H9 (cell line): ENCODE results near the gene ATP7B. TPM values are rescaled to one million over a fixed set of nuclear protein-coding genes. Genes with fewer than 3 reads are reported as not detected.

ENCODE experiments used
- DNase-seq: peaks from one replicate; pipeline ENCODE4 v3.0.0-alpha.2; 2017
- H2AFZ ChIP-seq: one replicate; pipeline ENCODE4 v1.6.1; 2013; ENCODE audit warnings: mild to moderate bottlenecking, low read length, control low read depth, moderate library complexity
- H2AK5ac ChIP-seq: 2 replicates; pipeline ENCODE4 v1.6.1; 2013; ENCODE audit warnings: low read length, control low read depth, mixed read lengths; ENCODE audit not compliant: insufficient read length
- H2BK120ac ChIP-seq: one replicate; pipeline ENCODE4 v1.6.1; 2013; ENCODE audit warnings: low read depth, mild to moderate bottlenecking, low read length, control low read depth, inconsistent platforms; ENCODE audit not compliant: poor library complexity, severe bottlenecking
- H2BK12ac ChIP-seq: 2 replicates; pipeline ENCODE4 v1.6.1; 2013; ENCODE audit warnings: low read length, control low read depth, mixed read lengths, low read depth; ENCODE audit not compliant: insufficient read length
- H2BK15ac ChIP-seq: 2 replicates; pipeline ENCODE4 v1.6.1; 2013; ENCODE audit warnings: low read depth, low read length, control low read depth
- H2BK20ac ChIP-seq: one replicate; pipeline ENCODE4 v1.6.1; 2013; ENCODE audit warnings: low read depth, mild to moderate bottlenecking, low read length, control low read depth, inconsistent platforms; ENCODE audit not compliant: poor library complexity, severe bottlenecking
- H2BK5ac ChIP-seq: 2 replicates; pipeline ENCODE4 v1.6.1; 2013; ENCODE audit warnings: low read length, control low read depth, mixed read lengths; ENCODE audit not compliant: insufficient read length
- H3K14ac ChIP-seq: 2 replicates; pipeline ENCODE4 v1.6.1; 2013; ENCODE audit warnings: low read length, control low read depth; ENCODE audit not compliant: insufficient read depth
- H3K18ac ChIP-seq: 2 replicates; pipeline ENCODE4 v1.6.1; 2013; ENCODE audit warnings: low read depth, mild to moderate bottlenecking, mixed read lengths, low read length, control low read depth; ENCODE audit not compliant: insufficient read length
- H3K23ac ChIP-seq: 2 replicates; pipeline ENCODE4 v1.6.1; 2013; ENCODE audit warnings: low read length, control low read depth, mixed read lengths, low read depth; ENCODE audit not compliant: insufficient read length
- H3K23me2 ChIP-seq: 2 replicates; pipeline ENCODE4 v1.6.1; 2013; ENCODE audit warnings: low read depth, mild to moderate bottlenecking, mixed read lengths, low read length, control low read depth; ENCODE audit not compliant: insufficient read length, poor library complexity, severe bottlenecking
- H3K27ac ChIP-seq: 2 replicates; pipeline ENCODE4 v1.5.1; 2013; ENCODE audit warnings: low read length, control low read depth, mixed read lengths, low read depth; ENCODE audit not compliant: insufficient read length
- H3K27me3 ChIP-seq: 2 replicates; pipeline ENCODE4 v1.6.1; 2013; ENCODE audit warnings: low read length, control low read depth, inconsistent platforms; ENCODE audit not compliant: insufficient read depth
- H3K4ac ChIP-seq: 2 replicates; pipeline ENCODE4 v1.6.1; 2013; ENCODE audit warnings: low read depth, mild to moderate bottlenecking, control low read depth, inconsistent platforms, low read length, moderate library complexity
- H3K4me1 ChIP-seq: 2 replicates; pipeline ENCODE4 v1.6.1; 2013; ENCODE audit warnings: low read length, control low read depth, inconsistent platforms; ENCODE audit not compliant: insufficient read depth
- H3K4me2 ChIP-seq: 2 replicates; pipeline ENCODE4 v1.6.1; 2013; ENCODE audit warnings: low read length, control low read depth, mixed read lengths; ENCODE audit not compliant: insufficient read length, insufficient read depth
- H3K56ac ChIP-seq: 2 replicates; pipeline ENCODE4 v1.6.1; 2013; ENCODE audit warnings: low read depth, mild to moderate bottlenecking, mixed read lengths, low read length, control low read depth; ENCODE audit not compliant: insufficient read length
- H3K79me1 ChIP-seq: 2 replicates; pipeline ENCODE4 v1.6.1; 2013; ENCODE audit warnings: low read depth, mild to moderate bottlenecking, moderate library complexity, low read length, control low read depth, inconsistent platforms; ENCODE audit not compliant: insufficient read depth, poor library complexity, severe bottlenecking
- H3K79me2 ChIP-seq: 2 replicates; pipeline ENCODE4 v1.6.1; 2013; ENCODE audit warnings: low read length, control low read depth, inconsistent platforms; ENCODE audit not compliant: insufficient read depth
- H3K9ac ChIP-seq: 2 replicates; pipeline ENCODE4 v1.6.1; 2013; ENCODE audit warnings: low read length, control low read depth, mixed read lengths; ENCODE audit not compliant: insufficient read length; ENCODE audit errors: extremely low read depth
- H3K9me3 ChIP-seq: one replicate; pipeline ENCODE4 v1.6.1; 2013; ENCODE audit warnings: low read depth, low read length, inconsistent platforms; ENCODE audit not compliant: control insufficient read depth
- H3T11ph ChIP-seq: one replicate; pipeline ENCODE4 v1.6.1; 2013; ENCODE audit warnings: mild to moderate bottlenecking, low read length, control low read depth, inconsistent platforms
- H4K20me1 ChIP-seq: one replicate; pipeline ENCODE4 v1.6.1; 2013; ENCODE audit not compliant: control insufficient read depth, insufficient read length, insufficient read depth
- H4K5ac ChIP-seq: 2 replicates; pipeline ENCODE4 v1.6.1; 2013; ENCODE audit warnings: low read depth, mild to moderate bottlenecking, mixed read lengths, low read length, control low read depth; ENCODE audit not compliant: insufficient read length
- H4K8ac ChIP-seq: replicated peaks from 2 replicates; pipeline ENCODE4 v1.6.1; 2013; ENCODE audit warnings: low read length, control low read depth, mixed read lengths, low read depth; ENCODE audit not compliant: insufficient read length
- H4K91ac ChIP-seq: 2 replicates; pipeline ENCODE4 v1.6.1; 2013; ENCODE audit warnings: low read depth, mild to moderate bottlenecking, moderate library complexity, mixed read lengths, low read length, control low read depth; ENCODE audit not compliant: insufficient read length
- H3K27ac Mint-ChIP-seq, 3 experiments: 2 replicates in 2 of 3; 3 replicates in 1 of 3; pipeline ENCODE4 v1.8.0; 2020 to 2021; ENCODE audit warnings: mixed read lengths in 3 of 3, mild to moderate bottlenecking in 1 of 3, moderate library complexity in 1 of 3
- H3K27me3 Mint-ChIP-seq: 2 replicates; pipeline ENCODE4 v1.8.0; 2021; ENCODE audit warnings: low read depth, mild to moderate bottlenecking, moderate library complexity, mixed read lengths
- H3K36me3 Mint-ChIP-seq, 3 experiments: 2 replicates in 2 of 3; 3 replicates in 1 of 3; pipeline ENCODE4 v1.8.0; 2020 to 2021; ENCODE audit warnings: low read depth in 3 of 3, mixed read lengths in 3 of 3; ENCODE audit not compliant: insufficient read depth in 1 of 3
- H3K4me1 Mint-ChIP-seq, 2 experiments: 2 replicates each; pipeline ENCODE4 v1.8.0; 2020; ENCODE audit warnings: mixed read lengths in 2 of 2
- H3K4me3 Mint-ChIP-seq, 2 experiments: 2 replicates in 1 of 2; 3 replicates in 1 of 2; pipeline ENCODE4 v1.8.0; 2020 to 2021; ENCODE audit warnings: mild to moderate bottlenecking in 2 of 2, mixed read lengths in 2 of 2, moderate library complexity in 1 of 2
- H3K9me3 Mint-ChIP-seq, 2 experiments: 2 replicates in 1 of 2; 3 replicates in 1 of 2; pipeline ENCODE4 v1.8.0; 2020; ENCODE audit warnings: mild to moderate bottlenecking in 2 of 2, mixed read lengths in 2 of 2, moderate library complexity in 1 of 2
- CTCF ChIP-seq: fragments of 200-600 bp; sonication (generic); conservative IDR thresholded peaks from 3 replicates; pipeline ENCODE4 v1.8.0; 2021; ENCODE audit warnings: antibody characterized with exemption, mild to moderate bottlenecking
- WGBS: extraction: QIAGEN DNeasy Blood & Tissue Kit; methylation state at CpG from one replicate; pipeline ENCODE4 v1.1.7; 2013; ENCODE audit warnings: missing lambda C conversion rate, low lambda C conversion rate, mixed read lengths; ENCODE audit not compliant: insufficient read length; ENCODE audit errors: extremely low coverage; 5-methylcytosine and 5-hydroxymethylcytosine counted together
- total RNA-seq: library from RNA; stranded (reverse); gene quantifications from 2 replicates; pipeline ENCODE4 v1.2.1, GENCODE V29; 2021

The ATP7B gene
- total RNA-seq, 1 experiment from 2014 or later, result 5.8 TPM

GRCh38 chr13:51906581-51906980 is 104.7 kb downstream of the ATP7B start:
- Histone ChIP-seq H3K9ac (no peak overlapping the region), H4K8ac (no peak overlapping the region), H3K27ac (no peak overlapping the region), H2AFZ (no peak overlapping the region), H3K79me2 (no peaks in the 10 kb centered on the region), H2BK5ac (no peak overlapping the region), H3K9me3 (no peaks in the 10 kb centered on the region), H2BK120ac (no peak overlapping the region), H2AK5ac (no peak overlapping the region), H2BK15ac (no peak overlapping the region), H3K18ac (no peak overlapping the region), H4K5ac (no peak overlapping the region), H3K79me1 (no peaks in the 10 kb centered on the region), H3K56ac (no peak overlapping the region), H3K4ac (no peak overlapping the region), H3K27me3 (no peaks in the 10 kb centered on the region), H3K4me2 (no peak overlapping the region), H3K23me2 (no peaks in the 10 kb centered on the region), H4K91ac (no peak overlapping the region), H2BK20ac (no peak overlapping the region), H3T11ph (no peak overlapping the region), H3K23ac (no peak overlapping the region), H3K4me1 (no peaks in the 10 kb centered on the region), H4K20me1 (no peaks in the 10 kb centered on the region), H3K14ac (no peak overlapping the region), H2BK12ac (no peak overlapping the region)
- Mint-ChIP-seq H3K36me3 (no peaks in the 10 kb centered on the region), H3K4me3 (no peak overlapping the region), H3K27ac (no peak overlapping the region), H3K9me3 (no peaks in the 10 kb centered on the region), H3K4me1 (peaks cover 13 to 21% of the 10 kb centered on the region in 2 experiments), H3K27me3 (peaks cover 4% of the 10 kb centered on the region)
- no CpG with 5 or more reads among the region's 3 CpGs for WGBS
- TF ChIP-seq CTCF, result no peak
- DNase-seq, result peak; percentile 7
